Transverse colon (tissue), 4 donors: ENCODE measurements around the gene DLG2. TPM values are rescaled to one million over a fixed set of nuclear protein-coding genes. Genes with fewer than 3 reads are reported as not detected.

ENCODE experiments used
- DNase-seq: peaks from one replicate; pipeline ENCODE4 v3.0.0-alpha.2; 2019
- H3K27ac ChIP-seq, 4 donors: fragments of 200-600 bp; sonication (generic); 2 replicates each; pipeline ENCODE4 v1.5.1; 2016 to 2018; ENCODE audit warnings: inconsistent platforms in 4 of 4
- H3K27me3 ChIP-seq: fragments of 200-600 bp; sonication (generic); 2 replicates; pipeline ENCODE4 v1.5.1; 2017; ENCODE audit warnings: inconsistent platforms
- H3K36me3 ChIP-seq, 4 donors: fragments of 200-600 bp; sonication (generic); 2 replicates each; pipeline ENCODE4 v1.5.1; 2017 to 2019; ENCODE audit warnings: inconsistent platforms in 4 of 4
- H3K4me1 ChIP-seq, 4 donors: fragments of 200-600 bp; sonication (generic); 2 replicates each; pipeline ENCODE4 v1.5.1; 2017 to 2020; ENCODE audit warnings: inconsistent platforms in 4 of 4
- H3K4me3 ChIP-seq, 4 donors: fragments of 200-600 bp; sonication (generic); 1 replicate in 1 of 4; 2 replicates in 3 of 4; pipeline versions ENCODE4 v1.5.1 to v1.6.1; 2017 to 2019; ENCODE audit warnings: inconsistent platforms in 4 of 4
- H3K9me3 ChIP-seq, 2 donors: fragments of 200-600 bp; sonication (generic); 2 replicates each; pipeline ENCODE4 v1.5.1; 2017 to 2019; ENCODE audit warnings: inconsistent platforms in 2 of 2
- CTCF ChIP-seq, 5 experiments: fragments of 200-600 bp in 3 of 5; fragments of 450-650 bp in 2 of 5; sonication (generic) in 3 of 5; IDR thresholded peaks; 1 replicate in 2 of 5; 2 replicates in 3 of 5; pipeline ENCODE4 v1.5.1; 2016 to 2017; ENCODE audit warnings: antibody characterized with exemption in 5 of 5, inconsistent platforms in 3 of 5, mild to moderate bottlenecking in 2 of 5, moderate library complexity in 1 of 5
- EP300 ChIP-seq: sonication (generic); formaldehyde crosslinking; IDR thresholded peaks from one replicate; pipeline ENCODE4 v1.6.1; 2017; ENCODE audit warnings: antibody characterized with exemption, low read depth
- POLR2A ChIP-seq: fragments of 450-650 bp; IDR thresholded peaks from one replicate; pipeline ENCODE4 v1.6.1; 2016; ENCODE audit warnings: antibody characterized with exemption, mild to moderate bottlenecking, moderate library complexity
- POLR2AphosphoS5 ChIP-seq, 3 donors: sonication (generic); formaldehyde crosslinking; IDR thresholded peaks; one replicate each; pipeline ENCODE4 v1.6.1; 2016; ENCODE audit warnings: antibody characterized with exemption in 3 of 3
- WGBS, 2 donors: methylation state at CpG; one replicate each; pipeline ENCODE4 v1.1.5; 2018; ENCODE audit warnings: low coverage in 1 of 2; 5-methylcytosine and 5-hydroxymethylcytosine counted together
- in situ Hi-C, 4 donors: fragments of 200-750 bp; cut with MboI; loops; one replicate each; pipeline versions ENCODE4 v1.15.0 to v1.15.1; 2017; ENCODE audit warnings: low sequenced_read_pairs in 3 of 4, low pct_ligation_motif_present in 1 of 4, low pct_unique_long_range_greater_than_20kb in 1 of 4
- intact Hi-C: fragments of 100-400 bp; cut with DNase I; formaldehyde crosslinking; loops from one replicate; pipeline ENCODE4 v1.15.1; 2023; ENCODE audit warnings: low total_unique reads
- total RNA-seq, 4 donors: library from RNA; depleted of rRNA; stranded (reverse); fragments of >200 nt; gene quantifications; one replicate each; pipeline ENCODE4 v1.1.0, GENCODE V29; 2016

Gene DLG2
- total RNA-seq, 4 donors from 2014 or later: 1.9 to 28.3 (median 3.7) TPM

GRCh38 chr11:85539740-85540139, 87.4 kb downstream of the DLG2 start:
- Histone ChIP-seq H3K9me3 (peaks cover 2% of the 10 kb centered on the region in 2 donors), H3K27me3 (no peaks in the 10 kb centered on the region), H3K27ac (no peak overlapping the region), H3K36me3 (no peaks in the 10 kb centered on the region), H3K4me3 (no peak overlapping the region), H3K4me1 (no peaks in the 10 kb centered on the region)
- WGBS, 2 donors: 78 to 100% methylated on average over 1 to 3 of the region's 3 CpGs
- intact Hi-C loops: no loop called here
- DNase-seq: no peak
- TF ChIP-seq EP300 (no peak), POLR2AphosphoS5 (IDR thresholded peaks at IDR 0.05) (no peak), POLR2A (no peak), CTCF (IDR thresholded peaks at IDR 0.05) (no peak)
- in situ Hi-C loops: no loop called here

DNA sequence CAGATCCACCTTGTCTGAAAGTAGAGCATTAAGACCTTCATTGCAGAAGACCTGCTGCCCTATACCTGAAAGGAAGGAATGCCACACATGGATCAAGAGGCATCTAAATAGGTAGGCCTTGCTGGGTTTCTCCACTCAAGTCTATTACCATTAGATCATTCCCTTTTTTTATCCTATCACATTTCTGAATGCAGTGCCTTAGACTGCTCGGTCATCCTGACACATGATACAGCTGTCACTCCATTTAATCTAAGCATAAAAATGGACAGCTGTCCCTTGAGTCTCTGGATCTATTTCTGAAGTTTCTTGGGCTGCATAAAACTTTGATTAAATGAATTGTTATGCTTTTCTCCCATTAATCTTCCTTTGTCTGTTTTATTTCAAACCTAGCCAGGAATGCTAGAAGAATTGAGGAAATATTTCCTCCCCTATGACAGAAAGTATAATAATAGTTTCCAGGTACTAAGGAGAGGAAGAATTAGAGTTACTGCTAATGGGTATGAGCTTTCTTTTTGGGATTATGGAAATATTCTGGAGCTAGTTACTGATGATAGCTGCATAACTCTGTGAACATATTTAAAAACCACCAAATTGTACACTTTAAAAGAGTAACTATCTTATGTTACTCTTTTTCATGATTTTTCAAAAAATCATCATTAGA, 88.0 kb downstream of the DLG2 start:
- 86 to 100% methylated on average over 1 of the region's 1 CpG for whole genome bisulfite sequencing, 2 donors
- Histone ChIP-seq H3K4me3 (no peak overlapping the region), H3K9me3 (peaks cover 4 to 5% of the 10 kb centered on the region in 2 donors), H3K36me3 (no peaks in the 10 kb centered on the region), H3K27me3 (no peaks in the 10 kb centered on the region), H3K4me1 (no peaks in the 10 kb centered on the region), H3K27ac (no peak overlapping the region)
- intact Hi-C loops (no loop called here), in situ Hi-C loops (no loop called here)
- DNase-seq: no peak
- TF ChIP-seq CTCF (IDR thresholded peaks at IDR 0.05): no peak
- no peak for TF ChIP-seq POLR2AphosphoS5 (IDR thresholded peaks at IDR 0.05)
- TF ChIP-seq EP300: no peak
- TF ChIP-seq POLR2A: no peak

DNA sequence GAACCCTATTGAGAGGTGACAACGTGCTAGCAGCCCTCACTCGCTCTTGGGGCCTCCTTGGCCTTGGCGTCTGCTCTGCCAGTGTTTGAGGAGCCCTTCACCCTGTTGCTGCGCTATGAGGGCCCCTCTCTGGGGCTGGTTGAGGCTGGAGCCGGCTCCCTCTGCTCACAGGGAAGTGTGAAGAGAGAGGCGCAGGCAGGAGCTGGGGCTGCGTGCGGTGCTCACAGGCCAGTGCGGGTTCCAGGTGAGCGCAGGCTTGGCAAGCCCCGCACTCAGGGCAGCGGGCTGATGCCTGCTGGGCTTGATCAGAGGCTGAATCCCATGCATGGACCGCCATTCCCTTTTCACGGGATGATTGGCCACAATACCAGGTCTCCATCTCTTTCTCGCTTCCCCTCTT, 90.7 kb downstream of the DLG2 start:
- intact Hi-C loops (no loop called here), in situ Hi-C loops (no loop called here)

GRCh38 chr11:85534806-85535205, 92.3 kb downstream of the DLG2 start:
- Histone ChIP-seq H3K4me3 (no peak overlapping the region), H3K27ac (no peak overlapping the region), H3K9me3 (peaks cover 4 to 5% of the 10 kb centered on the region in 2 donors), H3K36me3 (no peaks in the 10 kb centered on the region), H3K4me1 (no peaks in the 10 kb centered on the region), H3K27me3 (no peaks in the 10 kb centered on the region)
- TF ChIP-seq CTCF (IDR thresholded peaks at IDR 0.05) (no peak), POLR2A (no peak), POLR2AphosphoS5 (IDR thresholded peaks at IDR 0.05) (no peak), EP300 (no peak)
- no peak for DNase-seq
- 92 to 100% methylated on average over 3 of the region's 3 CpGs for WGBS, 2 donors
- in situ Hi-C loops (no loop called here), intact Hi-C loops (no loop called here)

More for the DNA sequence above, 90.7 kb downstream of the DLG2 start:
- Histone ChIP-seq H3K4me1 (no peaks in the 10 kb centered on the region), H3K27me3 (no peaks in the 10 kb centered on the region), H3K4me3 (no peak overlapping the region), H3K27ac (no peak overlapping the region), H3K36me3 (no peaks in the 10 kb centered on the region), H3K9me3 (peaks cover 4 to 5% of the 10 kb centered on the region in 2 donors)
- no peak for TF ChIP-seq POLR2A
- 96% methylated on average over 15 of the region's 15 CpGs; no CpG with 5 or more reads in 1 of the 2 donors for WGBS, 2 donors
- DNase-seq: no peak
